H1 (cell line): Measurements from ENCODE around the gene GRID1. TPM values are rescaled to one million over a fixed set of nuclear protein-coding genes. Genes with fewer than 3 reads are reported as not detected.

Experiments
- CTCF ChIA-PET: fragments of 300-600 bp; sonication (Branson Sonifier 250); formaldehyde crosslinking; loops from one replicate; lab custom pipeline; 2021; ENCODE audit not compliant: partially characterized antibody; lab: Charles Lee
- POLR2A ChIA-PET: fragments of 300-600 bp; sonication (Branson Sonifier 250); formaldehyde crosslinking; loops from one replicate; lab custom pipeline; 2021; ENCODE audit warnings: inconsistent platforms; ENCODE audit not compliant: partially characterized antibody; lab: Charles Lee
- DNase-seq, 2 experiments: peaks; one replicate each; pipeline versions ENCODE4 v3.0.0 to v3.0.0-alpha.2; 2010 to 2022; ENCODE audit warnings: low spot score in 2 of 2, low read depth in 1 of 2, mixed read lengths in 1 of 2
- FAIRE-seq: peaks from 2 replicates; lab custom pipeline; 2011; peaks lifted over from hg19 to GRCh38; lab: Jason Lieb, UNC
- H2AFZ ChIP-seq: 2 replicates; pipeline ENCODE4 v1.8.1; 2012; ENCODE audit warnings: low read length, inconsistent platforms
- H2AK5ac ChIP-seq: 2 replicates; pipeline ENCODE4 v1.6.1; 2013; ENCODE audit warnings: low read depth, low read length
- H2BK120ac ChIP-seq: replicated peaks from 2 replicates; pipeline ENCODE3; 2013; ENCODE audit warnings: low read depth, low read length, inconsistent platforms
- H2BK12ac ChIP-seq: 2 replicates; pipeline ENCODE4 v1.6.1; 2013; ENCODE audit warnings: low read depth, low read length
- H2BK15ac ChIP-seq: 2 replicates; pipeline ENCODE4 v1.6.1; 2013; ENCODE audit warnings: low read length
- H2BK20ac ChIP-seq: 2 replicates; pipeline ENCODE4 v1.6.1; 2013; ENCODE audit warnings: low read length
- H2BK5ac ChIP-seq: 2 replicates; pipeline ENCODE4 v1.6.1; 2013; ENCODE audit warnings: low read depth, low read length
- H3K14ac ChIP-seq: 2 replicates; pipeline ENCODE4 v1.6.1; 2013; ENCODE audit warnings: inconsistent platforms; ENCODE audit not compliant: insufficient read length
- H3K18ac ChIP-seq: 2 replicates; pipeline ENCODE4 v1.6.1; 2013; ENCODE audit warnings: low read length; ENCODE audit errors: extremely low read depth
- H3K23ac ChIP-seq: 2 replicates; pipeline ENCODE4 v1.6.1; 2013; ENCODE audit warnings: inconsistent platforms; ENCODE audit not compliant: insufficient read length
- H3K23me2 ChIP-seq: 2 replicates; pipeline ENCODE4 v1.6.1; 2013; ENCODE audit warnings: low read depth, low read length
- H3K27ac ChIP-seq: 2 replicates; pipeline ENCODE4 v1.6.1; 2011; ENCODE audit warnings: low read depth, low read length, inconsistent platforms
- H3K27me3 ChIP-seq, 4 experiments: replicated peaks in 1 of 4; 1 replicate in 1 of 4; 2 replicates in 3 of 4; pipeline versions ENCODE4 v1.6.1 to v1.8.1; 2011 to 2013; ENCODE audit warnings: low read length in 3 of 4, mild to moderate bottlenecking in 3 of 4, inconsistent platforms in 2 of 4, mixed read lengths in 2 of 4, moderate library complexity in 1 of 4; ENCODE audit not compliant: control insufficient read depth in 3 of 4, insufficient read depth in 3 of 4; ENCODE audit errors: extremely low read depth in 1 of 4
- H3K36me3 ChIP-seq, 4 experiments: 2 replicates each; pipeline versions ENCODE4 v1.6.1 to v1.8.1; 2011 to 2013; ENCODE audit warnings: mild to moderate bottlenecking in 4 of 4, low read length in 3 of 4, moderate library complexity in 2 of 4, control low read depth in 1 of 4, inconsistent platforms in 1 of 4; ENCODE audit not compliant: insufficient read depth in 4 of 4, control insufficient read depth in 2 of 4
- H3K4ac ChIP-seq: replicated peaks from 2 replicates; pipeline ENCODE3; 2013; ENCODE audit warnings: low read length, low read depth, mixed read lengths, inconsistent platforms; ENCODE audit not compliant: insufficient read length
- H3K4me1 ChIP-seq, 4 experiments: replicated peaks in 1 of 4; 1 replicate in 1 of 4; 2 replicates in 3 of 4; pipeline versions ENCODE4 v1.6.1 to v1.8.1; 2011 to 2013; ENCODE audit warnings: low read length in 3 of 4, inconsistent platforms in 2 of 4, mixed read lengths in 1 of 4; ENCODE audit not compliant: insufficient read depth in 4 of 4, control insufficient read depth in 3 of 4
- H3K4me2 ChIP-seq, 2 experiments: 2 replicates each; pipeline versions ENCODE4 v1.6.1 to v1.8.1; 2011 to 2013; ENCODE audit warnings: low read depth in 2 of 2, low read length in 2 of 2, control low read depth in 1 of 2, inconsistent platforms in 1 of 2, mild to moderate bottlenecking in 1 of 2; ENCODE audit not compliant: insufficient read depth in 1 of 2
- H3K4me3 ChIP-seq, 4 experiments: fragments of 200-600, 300-600 bp in 1 of 4; sonication (generic), shearing (Covaris generic), sonication (Bioruptor Twin) in 1 of 4; 2 replicates each; pipeline versions ENCODE4 v1.5.1 to v1.8.1; 2011 to 2016; ENCODE audit warnings: low read length in 4 of 4, low read depth in 3 of 4, control low read depth in 2 of 4, inconsistent platforms in 2 of 4, mild to moderate bottlenecking in 2 of 4, mixed read lengths in 1 of 4, moderate library complexity in 1 of 4; ENCODE audit not compliant: insufficient read depth in 2 of 4; ENCODE audit errors: extremely low read depth in 1 of 4
- H3K56ac ChIP-seq: replicated peaks from 2 replicates; pipeline ENCODE3; 2013; ENCODE audit warnings: low read depth, mild to moderate bottlenecking, mixed read lengths, low read length, inconsistent platforms; ENCODE audit not compliant: insufficient read length
- H3K79me1 ChIP-seq: 2 replicates; pipeline ENCODE4 v1.6.1; 2013; ENCODE audit warnings: low read depth, low read length, control low read depth
- H3K79me2 ChIP-seq, 2 experiments: 2 replicates each; pipeline versions ENCODE4 v1.6.1 to v1.8.1; 2012 to 2013; ENCODE audit warnings: low read length in 2 of 2, mild to moderate bottlenecking in 2 of 2, inconsistent platforms in 1 of 2; ENCODE audit not compliant: insufficient read depth in 2 of 2, control insufficient read depth in 1 of 2
- H3K9ac ChIP-seq, 4 experiments: replicated peaks in 1 of 4; 1 replicate in 1 of 4; 2 replicates in 3 of 4; pipeline versions ENCODE4 v1.6.1 to v1.8.1; 2011 to 2013; ENCODE audit warnings: low read depth in 3 of 4, low read length in 3 of 4, control low read depth in 2 of 4, mild to moderate bottlenecking in 2 of 4, moderate library complexity in 2 of 4, inconsistent platforms in 1 of 4; ENCODE audit errors: extremely low read depth in 1 of 4
- H3K9me3 ChIP-seq, 2 experiments: 2 replicates each; pipeline versions ENCODE4 v1.6.1 to v1.8.1; 2012 to 2013; ENCODE audit warnings: mild to moderate bottlenecking in 2 of 2, moderate library complexity in 2 of 2, control low read depth in 1 of 2, inconsistent platforms in 1 of 2, low read depth in 1 of 2, low read length in 1 of 2, mixed read lengths in 1 of 2; ENCODE audit not compliant: insufficient read depth in 2 of 2
- H4K20me1 ChIP-seq, 2 experiments: replicated peaks in 1 of 2; 2 replicates each; pipeline versions ENCODE3 to v1.8.1; 2011 to 2013; ENCODE audit warnings: inconsistent platforms in 2 of 2, low read length in 2 of 2, mild to moderate bottlenecking in 1 of 2; ENCODE audit not compliant: insufficient read depth in 2 of 2, control insufficient read depth in 1 of 2
- H4K5ac ChIP-seq: 2 replicates; pipeline ENCODE4 v1.6.1; 2013; ENCODE audit warnings: low read length, low read depth, mixed read lengths, inconsistent platforms; ENCODE audit not compliant: insufficient read length
- H4K8ac ChIP-seq: 2 replicates; pipeline ENCODE4 v1.8.0; 2013; ENCODE audit warnings: mild to moderate bottlenecking, moderate library complexity, low read length, inconsistent platforms; ENCODE audit not compliant: insufficient read depth; ENCODE audit errors: extremely low read depth
- H4K91ac ChIP-seq: replicated peaks from 2 replicates; pipeline ENCODE3; 2013; ENCODE audit warnings: low read length, mixed read lengths, inconsistent platforms; ENCODE audit not compliant: insufficient read length
- CBX5 ChIP-seq: fragments of 300-800, 300-1000 bp; sonication (generic); IDR thresholded peaks from 2 replicates; pipeline ENCODE4 v1.7.1; 2016; ENCODE audit warnings: antibody characterized with exemption, low read length, low read depth
- EGR1 ChIP-seq: IDR thresholded peaks from 2 replicates; pipeline ENCODE4 v1.6.1; 2011; ENCODE audit warnings: low read depth, low read length, borderline replicate concordance
- PHF8 ChIP-seq: fragments of 200-600 bp; sonication (generic); conservative IDR thresholded peaks from 2 replicates; pipeline ENCODE4 v1.7.1; 2012; ENCODE audit warnings: low read depth, mild to moderate bottlenecking, inconsistent platforms, low read length, moderate library complexity
- RNF2 ChIP-seq: fragments of 200-900, 300-1000 bp; sonication (generic); IDR thresholded peaks from 2 replicates; pipeline ENCODE4 v1.7.1; 2016; ENCODE audit warnings: borderline replicate concordance, low read depth, mild to moderate bottlenecking, antibody characterized with exemption, low read length; ENCODE audit not compliant: poor library complexity, severe bottlenecking; ENCODE audit errors: missing control alignments
- RXRA ChIP-seq: IDR thresholded peaks from 2 replicates; pipeline ENCODE4 v1.6.1; 2011; ENCODE audit warnings: low read depth, mild to moderate bottlenecking, low read length, moderate library complexity; ENCODE audit not compliant: insufficient read depth
- SIRT6 ChIP-seq: IDR thresholded peaks from one replicate; pipeline ENCODE4 v1.7.1; 2012; ENCODE audit warnings: low read length, inconsistent platforms
- TEAD4 ChIP-seq: IDR thresholded peaks from 2 replicates; pipeline ENCODE4 v1.6.1; 2012; ENCODE audit warnings: low read depth, low read length, inconsistent platforms, mixed read lengths
- ZNF274 ChIP-seq: IDR thresholded peaks from 2 replicates; pipeline ENCODE4 v1.7.0; 2012; ENCODE audit warnings: low read length, borderline replicate concordance; ENCODE audit errors: extremely low read depth
- WGBS, 2 experiments: shearing (Covaris generic) in 1 of 2; methylation state at CpG; one replicate each; pipeline versions ENCODE4 v1.1.6 to v1.1.7; 2013 to 2015; ENCODE audit warnings: low lambda C conversion rate in 2 of 2, mixed read lengths in 2 of 2, inconsistent platforms in 1 of 2, low coverage in 1 of 2, missing lambda C conversion rate in 1 of 2; ENCODE audit not compliant: insufficient replicate concordance in 2 of 2, insufficient coverage in 1 of 2, insufficient read length in 1 of 2; ENCODE audit errors: extremely low coverage in 1 of 2, missing lambda C conversion rate in 1 of 2; 5-methylcytosine and 5-hydroxymethylcytosine counted together
- polyA plus RNA-seq, 7 experiments: library from polyadenylated mRNA; depleted of rRNA in 3 of 7; stranded (reverse) in 5 of 7; unstranded in 2 of 7; fragments of >200 nt in 5 of 7; fragments of 200-250 nt in 2 of 7; gene quantifications; 1 replicate in 5 of 7; 2 replicates in 1 of 7; 4 replicates in 1 of 7; pipeline versions ENCODE4 v1.2.1 to v1.2.3, GENCODE V29; 2011 to 2013; ENCODE audit warnings: missing spikeins in 2 of 7, mixed read lengths in 2 of 7
- total RNA-seq: library from RNA; stranded (reverse); fragmentation: NEBNext Ultra II Directional; extraction: Animal tissue kit (Norgen Biotek cat#: 25700); gene quantifications from 2 replicates; pipeline ENCODE4 v1.2.1, GENCODE V29; 2021
- TF ChIP-seq, protein P1 (sequence below): IDR thresholded peaks from 2 replicates; pipeline ENCODE4 v1.6.1; 2012; ENCODE audit warnings: inconsistent platforms

GRID1 gene
- total and polyA plus RNA-seq, 2 of the 8 experiments (the other 6 are each of a cell fraction or from before 2014, with no cell fraction given): 0.22 to 0.30 TPM

DNA sequence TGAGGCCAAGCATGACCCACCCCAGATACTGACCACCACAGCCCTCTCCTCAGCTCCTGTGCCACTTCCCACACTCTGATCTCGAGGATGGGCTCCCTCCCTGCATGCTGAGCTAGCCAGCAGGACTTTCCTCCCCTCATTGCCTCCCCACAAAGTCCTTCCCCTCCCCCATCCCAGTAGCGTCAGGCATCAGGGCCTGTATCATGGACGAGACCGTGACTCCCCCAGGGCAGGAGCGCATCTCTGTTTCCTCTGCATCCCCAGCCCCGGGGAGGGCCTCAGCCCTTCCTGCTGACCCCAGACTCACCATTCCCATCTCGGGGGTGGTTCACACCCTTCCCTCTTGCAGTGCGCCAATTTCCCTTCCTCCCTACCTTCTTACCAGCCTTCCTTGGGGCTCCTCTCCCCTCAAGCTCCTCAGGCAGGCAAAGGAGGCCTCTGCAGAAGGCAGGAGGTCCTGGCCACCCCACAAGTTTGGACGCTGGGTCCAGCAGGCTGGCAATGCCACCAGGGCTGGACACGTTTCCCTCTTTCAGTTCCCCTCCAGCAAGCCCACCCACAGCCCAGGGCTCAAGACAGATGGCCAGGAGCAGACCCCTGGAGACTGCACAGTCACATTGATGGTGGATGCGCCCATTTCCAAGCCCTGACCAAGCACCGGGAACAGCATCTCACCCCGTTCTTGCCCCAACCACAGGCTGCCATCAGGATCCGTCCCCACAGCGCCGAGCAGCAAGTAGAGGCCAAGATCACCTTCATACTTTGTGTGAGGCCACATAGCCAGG, 36.5 kb downstream of the GRID1 start:
- Histone ChIP-seq H3K23me2 (peaks cover 2% of the 10 kb centered on the region; the same call in 1 of the 2 replicates), H3K27me3 (no peaks in the 10 kb centered on the region), H3K4me2 (no peak overlapping the region), H3K56ac (no peak overlapping the region), H4K8ac (no peak overlapping the region), H3K36me3 (no peaks in the 10 kb centered on the region), H3K9ac (no peak overlapping the region; a peak in 1 of 7 replicates), H3K27ac (no peak overlapping the region), H3K4me3 (no peak overlapping the region), H4K20me1 (peaks cover 0 to 2% of the 10 kb centered on the region in 2 experiments), H3K4ac (no peak overlapping the region), H2BK20ac (no peak overlapping the region), H3K18ac (no peak overlapping the region), H4K91ac (no peak overlapping the region), H3K4me1 (no peaks in the 10 kb centered on the region; a peak in 1 of 7 replicates), H2BK15ac (peak overlapping the region; percentile 81; the same call in 1 of the 2 replicates), H3K14ac (no peak overlapping the region), H2AK5ac (no peak overlapping the region), H2BK12ac (no peak overlapping the region), H2AFZ (no peak overlapping the region), H3K23ac (no peak overlapping the region), H2BK120ac (no peak overlapping the region), H3K9me3 (no peaks in the 10 kb centered on the region), H3K79me1 (no peaks in the 10 kb centered on the region), H2BK5ac (peak overlapping the region; percentile 35; the same call in 1 of the 2 replicates), H3K79me2 (no peaks in the 10 kb centered on the region), H4K5ac (no peak overlapping the region)
- WGBS, 2 experiments: 91% methylated on average over 16 of the region's 16 CpGs; no CpG with 5 or more reads in 1 of the 2 experiments
- ChIA-PET CTCF (interaction anchor here (0.8 to 5.6 kb wide), 18 partner anchors 12 to 334 kb away, joined by 3 to 23 read pairs (median 4); no protein-coding TSS in a partner anchor), POLR2A (interaction anchor here (1.1 kb wide), 1 partner anchor 11 kb away, joined by 3 read pairs; no protein-coding TSS in a partner anchor)
- DNase-seq: no peak
- no peak for FAIRE-seq
- TF ChIP-seq RXRA (no peak), TEAD4 (no peak), SIRT6 (no peak), EGR1 (no peak), RNF2 (no peak), PHF8 (no peak), ZNF274 (no peak), CBX5 (no peak)
- TF ChIP-seq, protein P1, sequence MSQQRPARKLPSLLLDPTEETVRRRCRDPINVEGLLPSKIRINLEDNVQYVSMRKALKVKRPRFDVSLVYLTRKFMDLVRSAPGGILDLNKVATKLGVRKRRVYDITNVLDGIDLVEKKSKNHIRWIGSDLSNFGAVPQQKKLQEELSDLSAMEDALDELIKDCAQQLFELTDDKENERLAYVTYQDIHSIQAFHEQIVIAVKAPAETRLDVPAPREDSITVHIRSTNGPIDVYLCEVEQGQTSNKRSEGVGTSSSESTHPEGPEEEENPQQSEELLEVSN: no peak
